ENCODE measurements around the gene SSX5. TPM values are rescaled to one million over a fixed set of nuclear protein-coding genes. Genes with fewer than 3 reads are reported as not detected.
A peak's percentile ranks its signal among the peaks of the same experiment; 100 is the strongest.
"Not testable (repeated sequence)": the region's sequence is repeated elsewhere in the genome, so short reads cannot be mapped to it uniquely, and the experiment has no call there.

Gene SSX5
- not detected in 2 replicates for polyA plus RNA-seq (2013)

- no peak within 1 kb of the TSS for H3K4me2 ChIP-seq (ENCODE audit: low read length)
- no peak within 1 kb of the TSS for H4K91ac ChIP-seq (ENCODE audit: low read depth, low read length)
- no peaks in the 10 kb centered on the region for H3K9me3 ChIP-seq (ENCODE audit: insufficient read depth, low read depth, low read length)
- no peak within 1 kb of the TSS for H2BK12ac ChIP-seq (ENCODE audit: low read length)
- no peak within 1 kb of the TSS for H3K9ac ChIP-seq (ENCODE audit: low read length)
- H3K27ac ChIP-seq (ENCODE audit: low read depth, low read length), result no peak within 1 kb of the TSS
- no peak within 1 kb of the TSS for H2BK120ac ChIP-seq (ENCODE audit: insufficient read depth, low read length, poor library complexity)
- no peaks in the 10 kb centered on the region for H3K79me1 ChIP-seq (ENCODE audit: low read length)
- H2AFZ ChIP-seq (ENCODE audit: insufficient read depth, low read length, poor library complexity), result no peak within 1 kb of the TSS
- H3K4me3 ChIP-seq (ENCODE audit: low read depth, low read length), result no peak within 1 kb of the TSS
- no peak within 1 kb of the TSS for H2BK5ac ChIP-seq (ENCODE audit: low read depth, low read length, poor library complexity)
- H3K18ac ChIP-seq (ENCODE audit: low read length), result no peak within 1 kb of the TSS
- no peaks in the 10 kb centered on the region for H3K36me3 ChIP-seq (ENCODE audit: control insufficient read depth in 1 of 2, insufficient read depth in 2 of 2, low read length in 2 of 2)
- H3K23ac ChIP-seq (ENCODE audit: low read length), result no peak within 1 kb of the TSS
- no peak within 1 kb of the TSS for H4K12ac ChIP-seq (ENCODE audit: low read depth, low read length)
- no peaks in the 10 kb centered on the region for H3K4me1 ChIP-seq (ENCODE audit: control insufficient read depth in 1 of 2, insufficient read depth in 2 of 2, low read length in 2 of 2)
- no peak within 1 kb of the TSS for H2AK5ac ChIP-seq (ENCODE audit: low read length)
- no peak within 1 kb of the TSS for H3K4ac ChIP-seq (ENCODE audit: low read depth, low read length)
- H3K79me2 ChIP-seq (ENCODE audit: control insufficient read depth, insufficient read depth, low read length, poor library complexity), result no peaks in the 10 kb centered on the region
- WGBS (ENCODE audit: extremely low coverage, insufficient coverage, insufficient read length), result no CpG with 5 or more reads among the region's 12 CpGs
- H3K27me3 ChIP-seq (ENCODE audit: insufficient read depth, low read length), result no peaks in the 10 kb centered on the region
- no peak within 1 kb of the TSS for H3K14ac ChIP-seq (ENCODE audit: low read length)
- no peak within 1 kb of the TSS for H4K8ac ChIP-seq (ENCODE audit: low read depth, low read length)
- DNase-seq, result no peak
Measured at GRCh38 chrX:48196745-48197201, at the start of gene SSX5. SSX5 (minus strand) TSS chrX:48196795; CDS start chrX:48195358, 1,437 bp downstream.

GRCh38 chrX:48224196-48224595 lies 27.6 kb upstream of the SSX5 start:
- H3K79me1 ChIP-seq (ENCODE audit: low read length); H3K4me3 ChIP-seq (ENCODE audit: low read depth, low read length); H3K36me3 ChIP-seq (ENCODE audit: control insufficient read depth in 1 of 2, insufficient read depth in 2 of 2, low read length in 2 of 2); H4K8ac ChIP-seq (ENCODE audit: low read depth, low read length); H2BK120ac ChIP-seq (ENCODE audit: insufficient read depth, low read length, poor library complexity); H3K9ac ChIP-seq (ENCODE audit: low read length); H2AK5ac ChIP-seq (ENCODE audit: low read length); H3K23ac ChIP-seq (ENCODE audit: low read length); H4K12ac ChIP-seq (ENCODE audit: low read depth, low read length); H3K4ac ChIP-seq (ENCODE audit: low read depth, low read length); H3K4me2 ChIP-seq (ENCODE audit: low read length); H2AFZ ChIP-seq (ENCODE audit: insufficient read depth, low read length, poor library complexity); H3K18ac ChIP-seq (ENCODE audit: low read length); H3K14ac ChIP-seq (ENCODE audit: low read length); H3K79me2 ChIP-seq (ENCODE audit: control insufficient read depth, insufficient read depth, low read length, poor library complexity); H4K91ac ChIP-seq (ENCODE audit: low read depth, low read length); H3K27ac ChIP-seq (ENCODE audit: low read depth, low read length); H2BK5ac ChIP-seq (ENCODE audit: low read depth, low read length, poor library complexity); H3K27me3 ChIP-seq (ENCODE audit: insufficient read depth, low read length); H3K9me3 ChIP-seq (ENCODE audit: insufficient read depth, low read depth, low read length); H3K4me1 ChIP-seq (ENCODE audit: control insufficient read depth in 1 of 2, insufficient read depth in 2 of 2, low read length in 2 of 2); H2BK12ac ChIP-seq (ENCODE audit: low read length): not testable (repeated sequence)
- DNase-seq, result peak in 1 of 2 donors; percentile 6
- no CpG with 5 or more reads among the region's 4 CpGs for WGBS (ENCODE audit: extremely low coverage, insufficient coverage, insufficient read length)

GRCh38 chrX:48214341-48214740 lies 17.7 kb upstream of the SSX5 start:
- not testable (repeated sequence) for H3K4ac ChIP-seq (ENCODE audit: low read depth, low read length); H3K9ac ChIP-seq (ENCODE audit: low read length); H3K27ac ChIP-seq (ENCODE audit: low read depth, low read length); H2AK5ac ChIP-seq (ENCODE audit: low read length); H2BK120ac ChIP-seq (ENCODE audit: insufficient read depth, low read length, poor library complexity); H3K79me2 ChIP-seq (ENCODE audit: control insufficient read depth, insufficient read depth, low read length, poor library complexity); H4K91ac ChIP-seq (ENCODE audit: low read depth, low read length); H3K4me1 ChIP-seq (ENCODE audit: control insufficient read depth in 1 of 2, insufficient read depth in 2 of 2, low read length in 2 of 2); H2AFZ ChIP-seq (ENCODE audit: insufficient read depth, low read length, poor library complexity); H2BK5ac ChIP-seq (ENCODE audit: low read depth, low read length, poor library complexity); H3K9me3 ChIP-seq (ENCODE audit: insufficient read depth, low read depth, low read length); H3K4me2 ChIP-seq (ENCODE audit: low read length); H2BK12ac ChIP-seq (ENCODE audit: low read length); H4K12ac ChIP-seq (ENCODE audit: low read depth, low read length); H3K27me3 ChIP-seq (ENCODE audit: insufficient read depth, low read length); H3K79me1 ChIP-seq (ENCODE audit: low read length); H3K36me3 ChIP-seq (ENCODE audit: control insufficient read depth in 1 of 2, insufficient read depth in 2 of 2, low read length in 2 of 2); H3K4me3 ChIP-seq (ENCODE audit: low read depth, low read length); H3K18ac ChIP-seq (ENCODE audit: low read length); H4K8ac ChIP-seq (ENCODE audit: low read depth, low read length); H3K14ac ChIP-seq (ENCODE audit: low read length); H3K23ac ChIP-seq (ENCODE audit: low read length)
- no CpG with 5 or more reads among the region's 4 CpGs for WGBS (ENCODE audit: extremely low coverage, insufficient coverage, insufficient read length)
- peak in 1 of 2 donors; percentile 17 for DNase-seq

- not testable (repeated sequence) for H2BK120ac ChIP-seq (ENCODE audit: insufficient read depth, low read length, poor library complexity); H3K18ac ChIP-seq (ENCODE audit: low read length); H3K9me3 ChIP-seq (ENCODE audit: insufficient read depth, low read depth, low read length); H2BK5ac ChIP-seq (ENCODE audit: low read depth, low read length, poor library complexity); H4K12ac ChIP-seq (ENCODE audit: low read depth, low read length); H3K9ac ChIP-seq (ENCODE audit: low read length); H3K4me2 ChIP-seq (ENCODE audit: low read length); H3K4me1 ChIP-seq (ENCODE audit: control insufficient read depth in 1 of 2, insufficient read depth in 2 of 2, low read length in 2 of 2); H2AK5ac ChIP-seq (ENCODE audit: low read length); H4K8ac ChIP-seq (ENCODE audit: low read depth, low read length); H3K79me1 ChIP-seq (ENCODE audit: low read length); H2AFZ ChIP-seq (ENCODE audit: insufficient read depth, low read length, poor library complexity); H3K14ac ChIP-seq (ENCODE audit: low read length); H4K91ac ChIP-seq (ENCODE audit: low read depth, low read length); H3K4me3 ChIP-seq (ENCODE audit: low read depth, low read length); DNase-seq; H3K23ac ChIP-seq (ENCODE audit: low read length); H3K4ac ChIP-seq (ENCODE audit: low read depth, low read length); H2BK12ac ChIP-seq (ENCODE audit: low read length); H3K27me3 ChIP-seq (ENCODE audit: insufficient read depth, low read length); H3K79me2 ChIP-seq (ENCODE audit: control insufficient read depth, insufficient read depth, low read length, poor library complexity); H3K27ac ChIP-seq (ENCODE audit: low read depth, low read length); H3K36me3 ChIP-seq (ENCODE audit: control insufficient read depth in 1 of 2, insufficient read depth in 2 of 2, low read length in 2 of 2)
- WGBS (ENCODE audit: extremely low coverage, insufficient coverage, insufficient read length), result no CpG with 5 or more reads among the region's 5 CpGs
Measured at GRCh38 chrX:48190024-48190423, 6.6 kb downstream of the SSX5 start.
